Ovary (tissue), 3 donors: ENCODE data around the gene EYS.

Experiments used
- CTCF ChIP-seq, 3 donors: fragments of 450-650 bp in 2 of 3; fragments of 200-600 bp in 1 of 3; IDR thresholded peaks; one replicate each; pipeline versions ENCODE4 v1.5.1 to v1.8.0; 2016 to 2022; ENCODE audit warnings: antibody characterized with exemption in 3 of 3, mild to moderate bottlenecking in 1 of 3
- POLR2A ChIP-seq: fragments of 450-650 bp; IDR thresholded peaks from one replicate; pipeline ENCODE4 v1.6.1; 2017; ENCODE audit warnings: antibody characterized with exemption, mild to moderate bottlenecking, moderate library complexity
- donor health status: DM: no; HTN: no; CAD: no.

- TF ChIP-seq POLR2A (no peak), CTCF (IDR thresholded peaks at IDR 0.05) (no peak)
These were observed 1709.3 kb downstream of the EYS start for GRCh38 chr6:63997734-63998133.
